Coronary artery (tissue), 2 donors: ENCODE measurements around the gene LRRC4B.

Experiments used
- DNase-seq: peaks from one replicate; pipeline ENCODE4 v3.0.0-alpha.2; 2017; ENCODE audit warnings: low spot score
- H3K27ac ChIP-seq, 2 donors: fragments of 200-600 bp; sonication (generic); one replicate each; pipeline ENCODE4 v1.5.1; 2016 to 2019
- H3K4me3 ChIP-seq: fragments of 200-600 bp; sonication (generic); 2 replicates; pipeline ENCODE4 v1.5.1; 2016; ENCODE audit warnings: mild to moderate bottlenecking, moderate library complexity
- TF ChIP-seq, protein P1 (sequence below): fragments of 200-600 bp; sonication (generic); IDR thresholded peaks from one replicate; pipeline ENCODE4 v1.5.1; 2019; ENCODE audit warnings: antibody characterized with exemption

The LRRC4B gene

DNA sequence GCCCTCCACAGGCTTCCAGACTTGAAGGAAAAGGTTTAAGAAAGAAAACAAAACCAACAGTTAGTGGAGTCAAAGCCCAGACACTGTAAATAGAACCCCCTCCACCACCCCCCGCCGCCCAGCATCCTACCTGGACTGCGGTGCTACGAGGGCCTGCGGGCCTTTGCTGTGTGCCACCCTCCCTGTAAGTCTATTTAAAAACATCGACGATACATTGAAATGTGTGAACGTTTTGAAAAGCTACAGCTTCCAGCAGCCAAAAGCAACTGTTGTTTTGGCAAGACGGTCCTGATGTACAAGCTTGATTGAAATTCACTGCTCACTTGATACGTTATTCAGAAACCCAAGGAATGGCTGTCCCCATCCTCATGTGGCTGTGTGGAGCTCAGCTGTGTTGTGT is 85.3 kb downstream of the LRRC4B start:
- no peak for DNase-seq
- TF ChIP-seq, protein P1, sequence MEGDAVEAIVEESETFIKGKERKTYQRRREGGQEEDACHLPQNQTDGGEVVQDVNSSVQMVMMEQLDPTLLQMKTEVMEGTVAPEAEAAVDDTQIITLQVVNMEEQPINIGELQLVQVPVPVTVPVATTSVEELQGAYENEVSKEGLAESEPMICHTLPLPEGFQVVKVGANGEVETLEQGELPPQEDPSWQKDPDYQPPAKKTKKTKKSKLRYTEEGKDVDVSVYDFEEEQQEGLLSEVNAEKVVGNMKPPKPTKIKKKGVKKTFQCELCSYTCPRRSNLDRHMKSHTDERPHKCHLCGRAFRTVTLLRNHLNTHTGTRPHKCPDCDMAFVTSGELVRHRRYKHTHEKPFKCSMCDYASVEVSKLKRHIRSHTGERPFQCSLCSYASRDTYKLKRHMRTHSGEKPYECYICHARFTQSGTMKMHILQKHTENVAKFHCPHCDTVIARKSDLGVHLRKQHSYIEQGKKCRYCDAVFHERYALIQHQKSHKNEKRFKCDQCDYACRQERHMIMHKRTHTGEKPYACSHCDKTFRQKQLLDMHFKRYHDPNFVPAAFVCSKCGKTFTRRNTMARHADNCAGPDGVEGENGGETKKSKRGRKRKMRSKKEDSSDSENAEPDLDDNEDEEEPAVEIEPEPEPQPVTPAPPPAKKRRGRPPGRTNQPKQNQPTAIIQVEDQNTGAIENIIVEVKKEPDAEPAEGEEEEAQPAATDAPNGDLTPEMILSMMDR = no peak
- H3K4me3 ChIP-seq = no peak overlapping the region
- H3K27ac ChIP-seq = no peak overlapping the region

DNA sequence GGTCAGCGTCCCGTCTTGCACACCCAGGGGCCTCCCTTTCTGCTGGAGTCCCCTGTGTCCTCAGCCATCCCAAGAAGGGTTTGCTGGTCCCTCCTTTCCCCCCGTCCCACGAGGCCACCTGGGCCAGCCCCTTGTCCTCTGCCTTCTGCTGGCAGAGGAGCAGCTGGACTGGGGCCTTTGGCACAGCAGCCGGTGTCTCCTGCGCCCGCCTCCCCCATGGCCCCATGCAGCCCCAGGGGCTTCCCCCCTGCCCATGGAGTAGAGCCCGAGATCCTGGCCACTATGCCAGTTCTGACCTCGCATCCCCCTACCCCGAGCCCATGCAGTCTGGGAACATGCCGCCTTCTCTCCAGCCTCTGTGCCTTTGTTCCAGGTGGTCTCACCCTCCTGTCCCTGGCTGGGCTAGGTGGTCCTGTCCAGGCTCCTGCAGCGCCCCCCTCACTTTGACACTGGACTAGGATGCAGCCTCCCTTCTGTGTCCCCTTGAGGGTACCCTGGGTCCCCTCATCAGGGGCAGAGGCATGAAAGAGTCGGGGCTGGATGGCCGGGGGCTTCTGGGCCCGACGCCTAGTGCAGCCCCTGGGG is 85.9 kb downstream of the LRRC4B start:
- Histone ChIP-seq H3K27ac (no peak overlapping the region), H3K4me3 (no peak overlapping the region)
- TF ChIP-seq, protein P1 = no peak
- no peak for DNase-seq

DNA sequence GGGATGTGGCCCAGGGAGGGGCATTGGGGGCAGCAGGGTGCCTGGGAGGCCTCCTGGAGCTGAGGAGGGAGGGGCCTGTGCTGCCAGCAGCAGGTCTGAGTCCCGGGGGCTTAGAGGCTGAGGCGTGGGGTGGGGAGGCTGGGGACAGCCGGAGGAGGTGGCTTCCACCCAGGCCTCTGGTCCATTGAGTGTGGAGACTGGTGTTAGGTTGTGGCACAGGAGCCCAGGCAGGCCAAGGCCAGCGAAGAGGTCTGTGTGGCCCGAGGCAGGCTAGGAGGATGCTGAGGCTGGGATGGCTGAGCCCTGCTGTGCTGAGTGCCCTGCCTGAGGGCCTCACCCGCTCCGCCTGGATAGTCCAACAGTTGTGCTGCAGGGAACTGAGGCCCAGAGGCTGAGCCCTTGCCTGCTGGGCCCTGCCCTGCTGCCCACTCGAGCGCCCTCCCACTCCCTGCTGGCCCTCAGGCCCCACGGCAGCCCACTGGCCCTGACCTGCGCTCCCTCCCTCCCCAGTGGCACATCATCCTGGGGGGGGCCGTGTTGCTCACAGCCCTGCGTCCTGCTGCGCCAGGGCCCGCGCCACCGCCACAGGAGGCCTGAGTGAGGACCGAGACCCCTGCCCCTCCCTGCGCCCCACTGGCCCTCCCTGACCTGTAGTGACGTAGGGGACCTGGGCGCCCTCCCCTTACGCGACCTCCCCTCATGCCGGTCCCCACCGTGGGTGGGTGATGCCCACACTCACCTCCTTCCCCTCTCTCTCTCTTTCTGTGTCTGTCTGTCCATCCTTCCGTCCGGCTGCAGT is 86.7 kb downstream of the LRRC4B start:
- no peak overlapping the region for H3K4me3 ChIP-seq
- TF ChIP-seq, protein P1 = no peak
- no peak overlapping the region for H3K27ac ChIP-seq
- no peak for DNase-seq

DNA sequence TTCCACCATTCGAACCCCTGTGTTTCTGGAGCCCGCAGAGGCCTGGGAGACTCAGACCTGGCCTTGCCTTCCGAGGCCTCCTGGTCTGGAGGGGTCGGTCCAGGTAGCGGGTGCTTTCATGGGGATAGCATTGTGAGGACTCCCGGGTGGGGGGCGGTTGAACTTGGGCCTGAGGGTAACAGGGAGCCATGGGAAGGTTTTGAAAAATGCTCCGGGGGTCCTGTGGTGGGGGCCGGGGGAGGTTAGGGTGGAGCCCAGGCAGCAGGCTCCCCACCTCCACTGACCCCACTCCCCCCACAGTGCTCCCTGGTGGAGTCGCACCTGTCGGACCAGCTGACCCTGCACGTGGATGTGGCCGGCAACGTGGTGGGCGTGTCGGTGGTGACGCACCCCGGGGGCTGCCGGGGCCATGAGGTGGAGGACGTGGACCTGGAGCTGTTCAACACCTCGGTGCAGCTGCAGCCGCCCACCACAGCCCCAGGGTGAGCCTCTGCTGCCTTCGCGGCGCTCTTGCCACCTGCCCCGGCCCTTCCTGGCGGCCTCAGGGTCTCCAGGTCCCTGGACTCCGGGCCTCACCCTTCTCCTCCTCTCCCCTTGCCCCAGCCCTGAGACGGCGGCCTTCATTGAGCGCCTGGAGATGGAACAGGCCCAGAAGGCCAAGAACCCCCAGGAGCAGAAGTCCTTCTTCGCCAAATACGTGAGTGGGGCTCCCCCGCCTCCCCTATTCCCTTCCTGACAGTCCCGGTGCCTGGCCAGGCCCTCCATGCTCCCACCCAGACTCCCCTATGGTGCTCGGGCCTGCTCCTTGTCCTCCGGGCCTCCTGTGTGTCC is 87.7 kb downstream of the LRRC4B start:
- DNase-seq = no peak

DNA sequence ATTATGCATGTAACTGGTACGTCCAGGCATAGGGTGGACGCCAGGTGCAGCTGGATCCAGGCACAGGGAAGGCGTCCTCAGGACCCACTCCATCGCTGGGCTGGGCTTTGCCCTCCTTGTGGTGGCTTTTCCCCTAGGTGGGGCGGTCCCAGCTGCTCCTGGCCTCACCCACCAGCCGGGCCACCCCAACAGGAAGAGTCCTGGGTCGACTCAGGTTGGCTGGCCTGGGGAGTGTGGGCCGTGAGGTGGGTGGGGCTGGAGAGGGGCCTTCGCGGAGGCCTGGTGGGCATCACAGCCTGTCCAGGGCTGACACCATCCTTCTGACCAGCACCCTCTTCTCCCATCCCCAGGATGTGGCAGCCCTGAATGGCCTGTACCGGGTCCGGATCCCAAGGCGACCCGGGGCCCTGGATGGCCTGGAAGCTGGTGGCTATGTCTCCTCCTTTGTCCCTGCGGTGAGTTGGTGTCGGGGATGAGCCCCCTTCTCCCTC is 88.4 kb downstream of the LRRC4B start:
- TF ChIP-seq, protein P1 = no peak
- DNase-seq = no peak
- H3K4me3 ChIP-seq = no peak overlapping the region
- no peak overlapping the region for H3K27ac ChIP-seq

More for the DNA sequence above, 87.7 kb downstream of the LRRC4B start:
- Histone ChIP-seq H3K4me3 (no peak overlapping the region), H3K27ac (no peak overlapping the region)
- TF ChIP-seq, protein P1 = no peak

DNA sequence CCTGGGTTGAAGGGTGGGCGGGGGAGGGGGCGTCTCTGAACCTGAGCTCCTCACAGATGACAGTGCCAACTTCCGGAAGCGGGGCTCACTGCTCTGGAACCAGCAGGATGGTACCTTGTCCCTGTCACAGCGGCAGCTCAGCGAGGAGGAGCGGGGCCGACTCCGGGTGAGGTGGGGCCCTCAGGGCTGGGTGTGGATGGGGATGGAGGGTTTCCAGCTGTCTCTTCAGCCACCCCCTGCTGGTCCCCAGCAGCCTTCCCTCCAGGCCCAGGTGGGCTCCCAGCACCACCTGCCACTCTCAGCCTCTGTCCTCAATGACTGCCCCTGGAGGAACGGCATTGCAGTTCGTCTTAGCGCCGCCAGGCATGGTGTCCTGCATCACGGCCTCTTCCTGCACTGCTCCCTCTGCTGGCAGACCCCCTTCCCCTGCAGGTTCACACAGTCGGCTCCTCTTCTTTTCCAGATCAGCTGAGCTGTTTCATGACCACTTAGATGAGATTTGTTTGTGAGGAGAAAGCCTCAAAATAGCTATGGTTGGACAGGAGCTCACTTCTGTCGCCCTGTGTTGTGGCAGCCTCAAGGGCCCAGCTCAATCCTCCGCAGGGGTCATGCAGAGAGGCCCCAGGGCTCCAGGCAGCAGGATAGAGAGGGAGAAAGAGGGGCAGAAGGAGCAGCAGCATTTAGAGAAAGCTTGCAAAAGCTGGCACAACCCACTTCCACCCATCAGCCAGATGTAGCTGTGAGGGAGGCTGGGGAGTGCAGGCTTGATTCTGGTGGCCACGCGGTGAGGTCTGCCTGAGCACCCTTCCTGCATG is 89.1 kb downstream of the LRRC4B start:
- Histone ChIP-seq H3K27ac (no peak overlapping the region), H3K4me3 (no peak overlapping the region)
- TF ChIP-seq, protein P1 = no peak
- DNase-seq = no peak
